Measurements from ENCODE around the gene SNX30.

GRCh38 chr9:112774006-112774996 is 23.7 kb downstream of the SNX30 start:
- no peak for TF ChIP-seq SUZ12 (IDR thresholded peaks at IDR 0.05; ENCODE audit: extremely low read depth, insufficient read depth, insufficient read length)
- TF ChIP-seq ZNF274 (IDR thresholded peaks at IDR 0.05; ENCODE audit: low read depth, low read length): no peak
- no peak for TF ChIP-seq YY1 (IDR thresholded peaks at IDR 0.05; ENCODE audit: insufficient read depth, insufficient read length)
